HG03159 (cell line): Measurements from ENCODE around the gene RNF151.
A peak's percentile ranks its signal among the peaks of the same experiment; 100 is the strongest.

Experiments used
- ATAC-seq: cut with Tn5 transposase; IDR thresholded peaks from one replicate; pipeline ENCODE4 v1.9.1; 2021; ENCODE audit warnings: mild to moderate bottlenecking, moderate library complexity; ENCODE audit not compliant: unreplicated experiment

Gene RNF151

DNA sequence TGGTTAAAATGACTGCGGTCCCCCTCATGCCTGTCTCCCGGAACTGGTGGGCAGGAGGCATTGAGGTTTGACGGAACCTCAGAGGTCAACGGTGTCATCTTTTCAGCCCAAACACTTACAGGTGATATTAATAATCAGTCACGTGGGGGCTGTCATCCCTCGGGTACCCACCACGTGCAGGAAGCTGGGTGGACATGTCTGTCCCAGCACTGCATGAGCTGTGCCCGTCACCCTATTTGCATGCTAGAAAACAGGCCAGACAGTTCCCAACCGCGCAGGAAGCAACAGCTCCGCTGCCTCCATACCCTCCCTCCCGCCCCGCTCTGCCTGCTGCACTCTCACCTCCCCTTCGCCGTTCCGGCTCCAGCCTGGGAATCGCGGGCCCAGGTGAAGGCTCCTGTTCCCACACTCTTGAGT, 24.5 kb downstream of the RNF151 start:
- peak; percentile 36 for ATAC-seq

DNA sequence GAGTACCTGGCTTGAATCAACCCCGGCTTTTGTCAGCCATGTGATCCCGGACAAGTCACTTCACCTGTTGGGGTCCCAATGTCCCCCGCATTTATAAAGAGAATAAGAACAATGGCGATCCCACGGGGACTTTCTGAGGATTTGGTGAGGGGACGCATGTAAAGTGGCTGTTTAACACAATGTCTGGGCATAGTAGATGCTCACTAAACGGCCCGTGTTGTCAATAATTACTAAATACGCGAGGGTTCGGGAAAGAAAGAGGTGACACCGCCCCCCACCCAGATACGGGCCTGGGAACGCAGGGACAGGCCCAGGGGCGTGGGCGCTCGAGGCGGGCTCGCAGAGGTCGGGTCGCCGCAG, 24.9 kb downstream of the RNF151 start:
- no peak for ATAC-seq

DNA sequence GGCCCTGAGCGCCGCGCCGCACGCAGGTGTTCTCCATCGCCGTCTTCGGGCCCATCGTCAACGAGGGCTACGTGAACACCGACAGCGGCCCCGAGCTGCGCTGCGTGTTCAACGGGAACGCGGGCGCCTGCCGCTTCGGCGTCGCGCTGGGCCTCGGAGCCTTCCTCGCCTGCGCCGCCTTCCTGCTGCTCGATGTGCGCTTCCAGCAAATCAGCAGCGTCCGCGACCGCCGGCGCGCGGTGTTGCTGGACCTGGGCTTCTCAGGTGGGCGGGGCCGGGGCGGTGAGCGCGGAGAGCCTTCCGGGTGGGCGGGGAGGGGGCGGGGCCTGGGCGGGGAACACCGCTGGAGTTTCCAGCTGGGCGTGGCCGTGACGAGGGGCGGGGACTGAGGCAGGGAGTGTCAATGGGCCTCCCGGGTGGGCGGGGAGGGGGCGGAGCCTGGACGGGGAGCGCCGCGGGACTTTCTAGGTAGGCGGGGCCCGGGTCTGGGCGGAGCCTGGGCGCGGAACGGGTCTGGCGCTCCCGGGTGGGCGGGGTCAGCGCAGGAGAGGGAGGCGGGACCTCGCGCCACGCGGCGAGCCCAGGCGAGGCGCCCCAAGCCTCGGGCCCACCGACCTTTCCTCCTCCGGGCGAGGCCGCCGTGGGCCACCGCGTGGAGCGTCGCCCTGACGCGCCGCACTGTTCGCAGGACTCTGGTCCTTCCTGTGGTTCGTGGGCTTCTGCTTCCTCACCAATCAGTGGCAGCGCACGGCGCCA, 25.5 kb downstream of the RNF151 start:
- peak; percentile 42 for ATAC-seq

GRCh38 chr16:1992704-1993317, 26.2 kb downstream of the RNF151 start:
- no peak for ATAC-seq

- ATAC-seq: no peak
These were observed 27.1 kb downstream of the RNF151 start for GRCh38 chr16:1993731-1994131.

DNA sequence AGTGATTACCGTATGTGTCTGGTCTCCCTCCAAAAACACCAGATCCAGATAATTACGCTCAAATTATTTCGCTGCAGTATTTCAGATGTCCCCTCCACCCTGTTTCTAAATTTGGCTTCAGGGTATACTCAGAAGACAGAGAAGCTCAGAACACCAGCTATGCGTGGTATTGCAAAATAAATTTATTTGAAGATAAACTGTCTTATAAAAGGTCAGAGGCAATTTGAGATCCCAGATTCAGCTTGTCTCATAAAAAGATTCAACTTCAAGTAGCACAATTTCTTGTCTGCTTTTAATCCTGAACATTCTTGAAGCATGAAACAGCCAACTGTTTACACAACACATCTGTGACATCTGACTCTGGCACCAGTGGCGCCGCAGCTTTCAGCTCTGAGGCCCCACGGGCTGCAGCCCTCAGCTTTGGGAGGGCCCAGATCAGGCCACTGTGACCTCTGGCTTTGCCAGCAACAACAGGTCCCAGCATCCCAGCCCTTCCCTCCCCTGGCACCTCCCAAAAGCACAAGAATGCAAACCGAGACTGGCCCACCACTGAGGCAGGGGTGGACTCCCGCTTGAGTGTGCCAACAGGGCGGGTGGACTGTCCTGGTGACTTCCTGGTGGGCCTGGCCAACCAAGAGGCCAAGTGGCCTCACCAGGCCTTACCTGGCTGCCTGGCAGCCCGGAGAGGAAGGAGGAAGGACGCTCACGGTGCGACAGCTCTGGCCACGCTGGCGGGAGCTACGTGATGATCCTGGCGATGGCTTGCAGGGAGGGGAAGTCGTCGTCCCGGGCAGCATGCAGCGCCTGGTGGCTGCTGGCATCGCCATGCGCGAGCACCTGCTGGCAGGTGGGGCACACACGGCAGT, 31.1 kb downstream of the RNF151 start:
- no peak for ATAC-seq

- ATAC-seq: no peak
These were observed 31.7 kb downstream of the RNF151 start for GRCh38 chr16:1998360-1998835.

- ATAC-seq: no peak
These were observed 32.5 kb downstream of the RNF151 start for GRCh38 chr16:1998852-1999801.

DNA sequence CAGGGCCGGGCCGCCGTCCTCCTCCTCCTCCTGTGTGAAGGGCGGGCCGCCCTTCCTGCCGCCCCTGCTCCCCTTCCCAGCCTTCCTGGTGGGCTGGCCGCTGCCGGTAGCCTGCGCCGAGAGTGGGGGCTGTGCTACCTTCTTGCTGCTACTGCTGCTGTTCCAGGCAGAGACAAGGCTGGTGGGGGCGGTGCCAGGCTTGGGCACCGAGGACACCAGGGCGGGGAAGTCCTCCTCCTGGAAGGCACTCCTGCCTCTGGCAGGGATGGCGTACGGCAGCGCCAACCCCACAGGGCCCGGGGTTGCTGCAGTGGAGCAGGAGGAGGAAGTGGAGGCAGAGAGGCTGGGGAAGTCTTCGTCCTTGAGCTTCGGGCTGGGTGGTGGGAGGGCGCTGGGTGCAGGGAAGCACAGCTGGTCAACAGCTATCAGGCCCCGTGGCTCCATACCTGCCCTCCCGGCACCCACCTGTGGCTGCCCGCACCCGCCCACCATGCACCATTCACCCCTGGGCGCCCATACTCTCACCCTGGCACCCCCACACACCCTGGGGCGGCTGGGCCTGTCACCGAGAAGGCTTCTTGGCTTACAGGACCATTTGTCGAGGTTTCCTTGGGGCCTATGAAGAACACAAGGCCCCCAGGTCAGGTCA, 33.3 kb downstream of the RNF151 start:
- no peak for ATAC-seq

DNA sequence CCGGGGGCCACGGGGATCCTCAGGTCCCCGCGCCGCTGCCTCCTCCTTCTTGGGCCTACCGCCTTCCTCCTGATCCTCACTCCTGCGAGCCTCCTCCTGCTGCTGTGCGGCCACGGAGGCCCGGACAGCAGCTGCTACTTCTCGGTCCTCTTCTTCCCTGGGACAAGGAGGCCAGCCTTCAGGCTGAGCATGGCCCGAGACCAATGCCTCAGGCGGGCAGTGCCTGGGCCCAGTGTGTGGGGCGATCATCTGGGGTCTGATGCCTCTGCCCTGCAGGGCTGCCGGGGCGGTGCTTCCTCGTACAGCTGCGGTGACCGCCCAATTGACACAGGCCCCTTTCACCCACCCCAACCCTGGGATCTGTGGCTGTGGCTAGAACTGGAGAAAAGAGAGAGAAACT, 34.4 kb downstream of the RNF151 start:
- ATAC-seq: no peak

DNA sequence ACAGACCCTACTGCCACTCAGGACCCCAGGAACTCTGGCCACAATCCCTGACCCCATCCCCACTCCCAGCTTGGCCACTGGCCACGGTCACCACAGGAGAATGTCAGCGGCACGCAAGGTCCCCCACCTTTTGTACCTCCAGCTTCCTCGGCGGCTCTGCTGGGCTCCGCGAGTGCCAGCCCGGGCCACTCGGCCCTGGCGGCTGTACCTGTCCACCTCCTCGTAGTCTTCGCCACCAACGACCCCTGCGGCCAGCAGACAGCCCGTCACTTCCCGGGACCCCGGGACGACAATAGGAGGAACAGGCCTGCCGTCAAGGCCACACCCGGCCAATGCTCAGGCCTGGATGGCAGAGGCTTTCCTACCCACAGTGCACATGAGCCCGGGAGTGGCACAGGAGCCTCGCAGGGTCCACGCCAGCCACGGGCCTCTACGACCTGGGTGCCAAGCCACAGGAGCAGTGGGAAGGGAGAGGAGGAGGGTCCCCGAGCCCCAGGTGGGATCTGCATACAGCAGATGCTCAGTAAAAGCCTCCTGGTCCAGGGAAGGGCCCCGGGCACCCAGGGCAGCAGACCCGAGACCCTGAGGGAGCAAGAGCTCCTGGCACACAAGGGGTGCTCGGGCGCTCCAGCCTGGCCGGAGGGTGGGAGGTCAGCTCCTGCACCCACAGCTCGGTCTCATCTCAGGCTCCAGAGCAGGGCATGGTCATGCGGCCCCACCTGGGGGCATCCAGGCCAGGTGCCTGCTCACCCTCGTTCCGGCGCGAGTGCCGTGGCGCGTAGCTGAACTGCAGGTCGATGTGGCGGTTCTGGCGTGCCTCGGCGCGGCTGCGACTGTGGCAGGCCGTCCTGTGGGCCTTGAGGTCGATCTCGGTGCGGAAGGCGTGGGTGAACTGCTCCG, 35.0 kb downstream of the RNF151 start:
- no peak for ATAC-seq

DNA sequence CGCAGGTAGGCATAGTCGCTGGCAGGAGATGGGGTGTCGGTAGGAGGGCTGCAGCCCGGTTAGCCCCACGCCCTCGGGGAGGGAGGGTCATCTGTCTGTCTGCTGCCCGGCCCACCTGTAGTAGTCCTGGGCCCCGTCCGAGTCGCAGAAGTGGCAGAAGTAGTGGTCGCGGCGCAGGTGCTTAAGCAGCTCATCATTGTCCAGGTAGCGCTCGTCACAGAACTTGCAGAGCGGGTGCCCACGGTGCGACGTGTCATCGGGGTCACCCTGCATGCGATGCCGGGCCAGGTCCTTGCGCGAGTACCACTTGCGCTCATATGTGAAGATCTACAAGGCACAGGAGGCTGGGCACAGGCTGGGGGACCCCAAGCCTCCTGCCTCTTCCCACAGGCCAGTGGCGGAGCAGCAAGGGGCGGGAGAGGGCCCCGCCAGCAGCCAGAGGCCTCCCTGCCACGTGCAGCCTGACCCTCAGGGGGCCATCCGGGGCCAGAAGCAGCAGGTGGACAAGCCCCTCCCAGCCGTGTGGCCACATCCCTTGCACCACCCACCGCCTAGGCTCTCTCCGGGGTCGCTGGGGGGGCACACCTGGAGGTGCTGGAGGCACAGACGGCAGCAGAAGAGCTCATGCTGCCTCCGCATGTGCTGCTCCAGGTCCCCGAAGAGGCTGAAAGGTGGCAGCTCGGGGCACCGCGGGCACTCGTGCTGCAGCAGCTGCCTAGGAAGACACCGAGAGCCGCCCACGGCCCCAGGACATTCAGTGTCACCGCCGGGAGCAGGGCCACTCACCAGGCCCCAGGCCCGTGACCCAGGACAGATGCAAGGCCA, 36.0 kb downstream of the RNF151 start:
- no peak for ATAC-seq

GRCh38 chr16:2003231-2003826, 36.7 kb downstream of the RNF151 start:
- no peak for ATAC-seq

DNA sequence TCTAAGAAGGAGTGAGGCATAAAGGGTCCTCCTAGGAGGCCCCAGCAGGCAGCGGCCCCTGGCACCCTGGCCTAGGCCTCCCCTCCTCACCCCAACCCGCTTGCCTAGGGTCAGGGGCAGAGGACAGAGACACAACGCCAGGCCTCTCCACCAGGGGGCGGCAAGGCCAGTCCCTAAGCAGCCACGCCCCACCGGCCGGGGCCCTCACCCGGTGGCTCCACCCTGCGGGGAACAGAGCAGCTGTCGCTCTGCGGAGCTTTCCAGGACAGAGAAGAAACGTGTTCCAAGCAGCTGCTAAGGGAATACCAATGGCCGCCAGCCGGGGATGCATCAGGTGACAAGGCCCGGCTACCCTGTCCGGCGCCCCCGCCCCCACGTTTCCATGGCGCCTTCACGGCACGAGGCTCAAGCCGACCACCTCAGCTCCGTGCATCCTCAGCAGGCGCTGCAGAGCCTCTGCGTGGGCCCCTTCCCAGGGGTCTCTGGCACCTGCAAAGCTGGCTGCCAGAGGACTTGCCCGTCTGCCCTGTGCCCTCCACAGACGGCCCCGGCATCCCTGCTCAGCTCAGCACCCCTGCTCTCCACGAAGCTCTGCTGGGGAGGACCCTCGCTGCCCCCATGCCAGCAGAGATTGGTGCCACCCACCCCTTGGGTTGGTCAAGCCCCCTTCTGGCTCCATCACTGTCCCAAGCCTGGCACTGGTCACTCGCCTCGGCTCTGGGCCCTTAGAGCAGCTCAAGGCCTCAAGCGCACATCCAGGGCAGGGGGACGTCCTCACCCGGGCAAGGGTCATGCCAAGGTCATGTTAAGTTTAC, 37.4 kb downstream of the RNF151 start:
- peak; percentile 64 for ATAC-seq

DNA sequence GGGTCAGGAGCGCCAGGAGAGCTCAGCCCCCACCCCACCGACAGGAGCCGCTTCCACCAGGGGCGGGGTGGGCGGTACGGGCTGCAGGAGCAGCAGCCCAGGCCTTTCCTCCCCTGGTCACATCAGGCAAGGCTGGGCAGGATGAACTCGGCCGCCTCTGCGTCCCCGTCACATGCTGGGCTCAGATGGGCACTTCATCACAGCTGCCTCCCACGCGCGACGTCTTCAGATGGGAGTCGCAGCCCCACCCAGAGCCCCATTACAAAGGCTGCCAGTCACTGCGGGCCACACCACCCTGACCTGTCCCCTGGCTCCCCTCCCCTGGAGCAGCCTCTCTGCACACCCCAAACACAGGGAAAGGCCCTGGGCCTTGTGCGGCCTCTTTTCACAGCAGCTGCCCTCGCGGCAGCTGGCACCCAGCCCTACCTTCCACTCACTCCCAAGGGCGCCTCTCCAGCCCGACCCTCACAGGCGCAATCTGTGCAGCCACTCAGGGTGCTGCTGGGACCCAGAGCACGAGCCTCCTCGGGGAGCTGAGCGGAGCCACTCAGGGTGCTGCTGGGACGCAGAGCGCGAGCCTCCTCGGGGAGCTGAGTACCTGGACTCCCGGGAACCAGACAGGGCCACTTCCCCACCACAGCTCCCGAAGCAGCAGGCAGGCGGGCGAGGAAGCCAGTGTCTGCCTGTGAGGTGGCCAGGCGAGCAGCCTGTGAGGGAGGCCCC, 38.3 kb downstream of the RNF151 start:
- ATAC-seq: no peak

DNA sequence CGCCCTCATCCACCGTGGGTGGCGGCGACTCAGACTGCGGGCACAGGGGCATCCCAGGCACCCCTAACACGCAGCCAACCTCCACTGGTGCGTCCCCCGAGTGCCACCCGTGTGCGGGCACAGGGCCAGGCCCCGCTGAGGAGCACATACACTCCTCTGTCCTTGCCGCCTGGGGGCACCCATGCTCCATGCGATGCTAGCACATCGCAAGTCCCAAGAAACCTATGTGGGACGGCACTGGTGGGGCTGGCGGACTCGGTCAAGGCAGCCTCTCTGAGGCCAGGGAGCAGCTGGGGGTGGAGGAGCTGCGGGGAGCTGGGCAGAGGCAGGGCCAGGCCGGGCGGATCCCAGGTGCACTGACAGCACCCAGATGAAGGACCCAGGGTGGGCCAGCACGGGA, 39.0 kb downstream of the RNF151 start:
- no peak for ATAC-seq
